GM21515 (cell line): ENCODE results near the gene EFCAB6.
"Not testable (repeated sequence)": the region's sequence is repeated elsewhere in the genome, so short reads cannot be mapped to it uniquely, and the experiment has no call there.

Experiments used
- ATAC-seq: cut with Tn5 transposase; IDR thresholded peaks from one replicate; pipeline ENCODE4 v1.9.1; 2021; ENCODE audit not compliant: unreplicated experiment

Gene EFCAB6

DNA sequence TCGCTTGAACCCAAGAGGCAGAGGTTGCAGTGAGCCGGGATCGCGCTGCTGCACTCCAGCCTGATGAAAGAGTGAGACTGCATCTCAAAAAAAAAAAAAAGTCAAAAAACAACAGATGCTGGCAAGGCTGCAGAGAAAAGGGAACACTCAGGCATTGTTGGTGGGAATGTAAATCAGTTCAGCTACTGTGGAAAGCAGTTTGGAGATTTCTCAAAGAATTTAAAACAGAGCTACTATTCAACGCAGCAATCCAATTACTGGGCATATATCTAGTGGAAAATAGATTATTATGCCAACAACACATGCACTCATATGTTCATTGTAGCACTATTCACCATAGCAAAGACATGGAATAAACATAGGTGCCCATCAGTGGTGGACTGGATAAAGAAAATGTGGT is 89.7 kb downstream of the EFCAB6 start:
- ATAC-seq: no peak

DNA sequence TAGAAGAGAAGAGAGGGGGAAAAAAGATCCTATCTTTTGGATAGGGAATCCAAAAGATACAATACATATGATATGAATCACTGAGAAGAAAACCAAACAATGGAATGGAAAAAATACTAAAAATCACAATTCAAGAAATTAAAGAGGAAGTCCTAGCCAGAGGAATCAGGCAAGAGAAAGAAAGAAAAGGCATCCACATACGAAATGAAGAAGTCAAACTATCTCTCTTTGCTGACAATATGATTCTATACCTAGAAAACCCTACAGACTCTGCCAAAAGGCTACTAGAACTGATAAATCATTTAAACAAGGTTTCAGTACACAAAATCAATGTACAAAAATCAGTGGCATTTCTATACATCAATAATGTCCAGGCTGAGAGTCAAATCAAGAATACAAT is 91.4 kb downstream of the EFCAB6 start:
- ATAC-seq: no peak

DNA sequence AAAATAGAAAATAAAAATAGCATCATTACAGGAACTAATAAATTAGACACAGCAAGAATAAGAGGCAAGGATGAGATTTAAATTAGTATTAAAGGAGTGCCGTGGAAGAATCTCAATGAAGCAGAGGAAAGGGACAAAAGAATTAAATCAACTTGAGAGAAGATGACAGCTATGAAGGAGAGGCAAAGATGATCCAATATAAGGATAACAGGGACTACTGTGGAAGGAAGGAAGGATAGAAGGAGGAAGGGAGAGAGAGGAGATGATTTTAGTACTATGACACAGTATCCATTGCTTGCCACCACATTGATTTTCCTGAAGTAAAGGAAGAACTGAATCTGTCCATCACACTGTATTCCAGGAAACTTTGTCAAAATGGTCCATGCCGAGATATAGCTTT is 98.0 kb downstream of the EFCAB6 start:
- ATAC-seq: no peak

DNA sequence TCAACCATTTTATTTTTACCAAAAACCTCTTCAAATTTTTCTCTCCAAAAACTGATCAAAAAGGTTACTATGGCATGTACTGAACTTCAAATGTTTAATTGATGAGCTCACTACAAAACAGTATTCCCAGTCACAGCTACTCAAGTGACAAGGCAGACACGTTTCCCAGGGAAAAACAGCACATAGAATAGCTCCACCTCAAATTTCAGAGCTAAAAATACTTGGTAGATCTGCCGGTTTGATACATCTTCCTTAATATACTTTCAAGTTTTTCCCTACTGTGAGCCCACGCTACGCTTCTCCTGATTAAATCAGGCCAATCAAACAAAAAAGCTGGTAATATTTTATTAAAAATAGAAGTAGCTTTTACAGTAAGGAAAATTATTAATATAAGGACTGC is 100.4 kb downstream of the EFCAB6 start:
- no peak for ATAC-seq

DNA sequence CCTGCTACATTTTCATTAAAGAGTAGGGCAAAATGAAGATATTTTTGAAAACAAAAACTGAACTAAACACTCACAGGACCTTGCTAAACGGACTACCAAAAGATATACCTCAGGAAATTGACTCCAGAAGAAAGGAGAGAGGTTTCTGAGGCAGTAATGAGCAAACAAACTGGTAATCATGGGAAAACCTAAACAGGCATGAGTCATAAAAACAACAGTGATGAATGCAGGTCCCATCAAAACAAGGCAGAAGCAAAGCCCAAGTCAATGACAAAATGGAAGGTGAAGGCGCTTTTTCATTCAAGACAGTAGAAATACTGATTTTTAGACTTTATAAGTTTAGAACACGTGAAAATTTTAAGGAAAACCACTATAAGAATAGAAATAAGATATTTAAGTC is 104.5 kb downstream of the EFCAB6 start:
- ATAC-seq: no peak

DNA sequence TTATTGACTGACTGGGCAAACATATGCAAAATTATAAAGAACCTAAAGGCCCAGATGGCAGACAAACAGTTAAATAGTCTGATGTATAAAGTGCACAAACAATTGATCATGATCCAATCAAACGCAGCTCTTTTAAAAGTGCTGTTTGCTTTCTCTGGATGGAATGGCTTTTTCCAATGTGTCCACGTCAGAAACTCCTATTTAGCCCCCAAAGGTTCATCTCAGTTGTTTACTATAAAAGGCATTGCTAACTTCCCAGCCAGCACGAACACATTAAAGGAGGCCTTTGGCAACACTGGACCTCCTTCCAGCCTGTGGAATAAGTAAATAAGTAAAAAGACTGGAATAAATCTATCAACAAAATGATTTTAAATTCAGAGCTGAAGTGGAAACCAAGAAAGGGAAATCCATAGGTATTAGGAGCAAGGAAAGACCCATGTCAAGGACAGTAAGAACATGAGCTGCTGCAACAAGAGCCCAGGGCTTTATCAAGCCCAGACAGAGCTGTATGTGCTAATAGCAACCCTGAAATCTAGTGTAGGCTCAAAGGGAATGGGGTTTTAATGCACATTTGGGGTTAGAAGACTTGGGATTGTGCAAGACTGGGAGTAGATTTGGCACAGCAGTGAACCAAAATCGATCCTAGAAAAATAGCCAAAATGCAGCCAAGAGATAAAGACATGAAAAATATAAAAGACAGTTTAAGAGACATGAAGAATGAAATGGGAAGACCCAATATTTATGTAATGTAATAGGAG is 105.4 kb downstream of the EFCAB6 start:
- ATAC-seq: no peak

DNA sequence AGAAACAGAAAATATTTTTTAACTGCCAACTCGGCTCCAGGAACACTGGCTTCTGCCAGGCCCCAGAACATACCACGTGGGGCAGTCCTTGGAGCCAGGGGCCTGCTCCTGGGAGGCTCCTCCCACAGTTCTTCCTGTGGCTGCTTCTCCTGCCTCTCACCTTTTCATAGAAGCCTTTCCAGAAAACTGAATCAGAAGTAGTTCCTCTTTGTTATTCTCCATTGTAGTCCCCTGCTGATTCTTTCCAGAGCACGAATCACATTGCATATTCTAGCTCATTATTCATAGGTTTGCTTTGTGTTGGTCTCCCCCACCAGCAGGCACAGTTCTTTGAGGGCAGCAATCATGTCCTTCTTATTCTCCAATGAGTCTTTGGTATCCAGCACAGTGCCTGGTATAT is 106.0 kb downstream of the EFCAB6 start:
- no peak for ATAC-seq

DNA sequence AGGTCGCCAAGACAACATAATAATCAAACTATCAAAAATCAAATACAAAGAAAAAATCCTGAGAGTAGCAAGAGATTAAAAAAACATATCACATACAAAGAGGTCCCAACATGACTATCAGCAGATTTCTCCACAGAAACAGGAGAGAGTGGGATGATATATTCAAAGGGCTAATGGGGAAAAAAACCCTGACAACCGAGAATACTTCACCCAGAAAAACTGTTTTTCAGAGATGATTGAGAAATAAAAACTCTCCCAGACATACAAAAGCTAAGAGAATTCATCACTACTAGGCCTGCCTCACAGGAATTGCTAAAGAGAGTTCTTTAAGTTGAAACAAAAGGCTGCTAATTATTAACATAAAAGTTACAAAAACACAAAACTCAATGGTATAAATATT is 108.1 kb downstream of the EFCAB6 start:
- no peak for ATAC-seq

DNA sequence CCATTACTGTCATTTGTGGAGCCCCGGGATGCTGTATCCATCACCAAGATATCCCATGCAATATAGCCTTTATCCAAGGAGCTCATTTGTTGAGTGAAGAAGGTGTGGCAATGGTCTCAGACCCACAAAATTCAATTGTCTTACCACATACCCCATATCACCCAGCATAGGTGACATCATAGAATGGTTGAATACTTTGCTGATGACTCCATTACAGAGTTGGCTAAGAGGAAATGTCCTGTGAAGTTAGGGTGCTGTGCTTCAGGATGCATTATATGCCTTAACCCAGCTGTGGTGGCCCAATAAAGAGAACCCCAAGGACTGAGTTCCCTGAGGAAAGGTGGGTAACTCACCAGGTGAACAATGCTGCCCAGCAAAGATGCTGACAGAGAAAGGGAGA is 113.7 kb downstream of the EFCAB6 start:
- no peak for ATAC-seq

DNA sequence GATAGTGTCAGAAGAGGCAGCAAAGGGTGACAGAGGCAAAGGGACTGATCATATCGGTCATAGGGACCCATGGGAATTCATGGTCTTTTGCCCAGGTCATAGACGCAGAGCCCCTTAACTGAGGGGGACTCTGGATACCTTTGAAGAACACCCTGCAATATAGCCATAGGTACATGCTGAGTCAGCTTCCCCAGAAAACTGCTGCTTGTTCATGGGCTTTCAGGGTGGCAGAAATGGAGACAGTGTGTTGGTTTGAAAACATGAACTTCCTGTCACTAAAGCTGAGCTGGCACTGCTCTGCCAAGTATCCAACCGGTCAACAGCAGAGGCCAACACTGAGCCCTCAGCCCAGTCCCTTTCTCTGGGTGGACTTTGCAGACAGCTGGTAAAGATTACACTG is 114.2 kb downstream of the EFCAB6 start:
- no peak for ATAC-seq

DNA sequence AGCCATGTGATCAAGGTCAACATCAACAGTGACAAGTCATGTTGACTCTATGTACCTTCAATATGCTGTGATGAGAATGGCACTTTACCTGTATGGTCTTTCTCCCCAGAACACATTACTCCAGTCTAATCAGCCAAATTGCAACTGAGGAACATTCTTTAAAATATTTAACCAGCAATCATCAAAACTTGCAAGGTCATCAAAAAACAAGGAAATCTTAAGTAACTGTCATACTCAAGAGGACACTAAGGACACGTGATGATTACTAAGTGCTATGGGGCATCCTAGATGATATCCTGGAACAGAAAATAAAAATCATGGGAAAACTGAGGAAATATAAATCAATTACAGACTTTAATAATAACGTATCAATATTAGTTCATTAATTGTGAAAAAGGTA is 118.9 kb downstream of the EFCAB6 start:
- ATAC-seq: no peak

DNA sequence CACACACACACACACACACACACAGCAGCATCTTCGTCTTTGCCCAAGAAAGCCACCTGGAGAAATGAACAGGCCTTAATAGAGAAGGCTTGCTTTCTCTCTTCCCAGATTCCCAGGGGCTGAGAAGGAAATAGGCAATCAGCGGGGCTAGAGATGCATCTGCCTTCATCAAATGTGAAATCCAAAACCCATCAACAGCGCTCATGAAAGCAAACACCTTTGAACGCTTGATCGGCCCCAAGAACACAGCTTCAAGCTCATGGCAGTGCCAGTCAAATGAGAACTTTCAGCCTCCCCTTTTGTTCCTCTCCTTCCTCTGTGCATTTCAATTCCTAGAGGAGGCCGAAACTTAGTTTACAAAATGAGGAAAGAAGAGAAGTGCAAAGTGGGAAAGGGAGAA is 122.7 kb downstream of the EFCAB6 start:
- ATAC-seq: no peak

DNA sequence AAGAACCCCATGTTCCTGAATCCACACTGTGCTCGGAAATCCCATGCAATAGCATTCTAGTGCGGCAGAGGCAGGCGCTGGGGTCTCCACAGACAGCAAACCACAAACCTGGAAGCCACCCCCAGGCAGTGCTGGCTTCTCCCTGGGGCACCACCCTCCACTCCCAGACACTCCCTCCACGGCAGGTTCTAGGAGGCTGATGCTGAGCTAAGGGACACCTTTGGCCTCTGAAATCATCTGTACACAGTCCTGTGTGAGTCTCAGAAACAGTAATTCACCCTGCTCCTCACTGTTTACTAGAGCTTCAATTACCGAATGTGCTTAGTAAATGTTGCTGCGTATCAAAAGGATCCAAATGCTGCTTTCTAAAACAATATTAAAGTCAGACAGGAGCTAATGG is 129.3 kb downstream of the EFCAB6 start:
- ATAC-seq: no peak

DNA sequence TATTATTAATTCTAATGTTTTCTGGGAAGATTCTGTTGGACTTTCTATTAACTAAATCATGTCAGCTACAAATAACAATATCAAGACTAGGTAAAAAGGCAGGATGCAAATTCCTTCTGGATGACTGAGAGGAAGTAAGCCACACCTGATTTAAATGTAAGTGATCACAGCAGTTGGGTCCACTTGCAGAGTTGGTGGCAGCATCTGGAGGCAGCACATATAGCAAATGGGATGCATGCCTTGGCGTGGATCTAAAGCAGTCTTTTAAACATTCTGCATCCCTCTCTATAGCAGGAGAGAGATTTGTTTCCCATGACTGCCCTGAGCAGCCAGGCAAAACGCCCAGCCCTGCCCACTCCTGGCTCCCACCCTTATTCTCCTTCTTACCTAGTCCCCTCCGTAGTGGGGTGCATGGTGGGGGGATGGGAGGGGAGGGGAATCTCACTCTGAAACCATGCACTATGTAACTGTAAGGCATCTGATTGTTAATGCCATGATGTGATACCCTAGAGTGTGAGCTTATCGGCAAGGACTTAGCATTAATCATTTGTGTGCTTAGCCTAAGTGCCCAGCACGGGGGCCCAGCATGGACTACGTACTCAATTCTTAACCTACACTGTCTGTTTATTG is 130.3 kb downstream of the EFCAB6 start:
- ATAC-seq: no peak

DNA sequence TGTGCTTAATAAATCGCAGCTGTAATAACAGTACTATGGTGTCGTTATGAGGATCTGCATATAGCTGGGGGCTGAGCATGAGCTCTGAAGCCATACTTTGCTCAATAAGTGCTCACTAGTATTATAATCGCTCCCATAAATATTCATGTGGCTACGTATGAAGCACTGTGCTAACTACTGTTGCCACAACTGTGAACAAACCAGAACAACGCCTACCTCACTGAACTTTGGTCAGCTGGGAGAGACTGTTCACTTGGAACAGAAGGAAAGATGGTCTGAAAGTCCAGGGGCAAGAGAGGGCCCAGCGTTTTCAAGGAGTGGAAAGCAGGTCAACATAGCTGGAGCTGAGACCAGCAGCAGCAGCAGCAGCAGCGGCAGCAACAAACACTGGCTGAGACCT is 141.6 kb downstream of the EFCAB6 start:
- no peak for ATAC-seq

DNA sequence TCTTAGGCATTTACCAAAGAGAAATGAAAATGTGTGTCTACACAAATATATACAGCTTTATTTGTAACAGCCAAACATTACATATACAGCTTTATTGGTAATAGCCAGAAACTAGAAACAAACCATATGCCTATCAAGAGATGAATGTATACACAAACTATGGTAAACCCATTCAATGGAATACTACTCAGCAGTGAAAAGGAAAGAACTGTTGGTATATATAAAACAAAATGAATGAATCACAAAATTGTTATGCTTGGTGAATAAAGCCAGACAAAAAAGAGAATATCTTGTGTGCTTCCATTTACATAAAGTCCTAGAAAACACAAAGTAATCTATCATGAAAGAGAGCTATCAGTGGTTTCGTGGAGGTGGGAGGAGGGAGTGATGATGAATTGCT is 142.9 kb downstream of the EFCAB6 start:
- ATAC-seq: no peak

DNA sequence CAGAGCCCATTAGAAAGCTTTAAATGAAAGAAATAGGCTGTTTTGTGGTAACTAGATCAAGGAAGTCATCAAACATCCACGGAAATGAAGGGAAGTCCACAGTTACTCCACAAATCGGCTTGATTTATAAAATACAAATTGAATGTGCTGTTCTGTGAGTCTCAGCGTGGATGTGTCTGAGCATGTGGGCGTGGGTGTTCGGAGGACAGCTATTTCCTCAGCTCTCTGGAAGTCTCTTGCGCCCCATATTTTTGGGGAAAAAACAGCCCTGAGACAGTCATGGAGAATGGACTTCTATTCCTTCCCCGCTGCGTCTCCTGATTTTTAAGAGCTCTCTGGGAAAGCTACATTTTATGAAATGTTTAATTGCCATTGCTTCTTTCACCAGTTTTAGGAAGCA is 144.4 kb downstream of the EFCAB6 start:
- no peak for ATAC-seq

DNA sequence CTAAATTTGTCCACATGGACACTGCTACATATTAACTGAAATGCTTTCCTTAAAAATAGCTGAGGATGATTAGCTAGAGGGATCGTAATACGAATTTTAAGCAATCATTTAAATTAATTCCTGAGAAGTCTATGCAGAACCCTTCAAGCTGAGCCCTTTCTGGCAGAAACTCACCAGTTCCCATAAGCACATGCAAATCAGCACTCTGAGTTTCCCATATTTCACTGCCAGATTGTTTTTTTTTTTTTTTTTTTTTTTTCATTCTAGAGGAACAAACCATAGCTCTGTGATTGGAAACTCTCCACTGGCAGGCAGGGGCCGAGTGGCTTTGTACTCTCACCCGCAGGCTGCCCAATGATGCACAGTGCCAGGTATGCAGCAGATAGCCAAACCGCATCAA is 145.6 kb downstream of the EFCAB6 start:
- ATAC-seq: no peak

DNA sequence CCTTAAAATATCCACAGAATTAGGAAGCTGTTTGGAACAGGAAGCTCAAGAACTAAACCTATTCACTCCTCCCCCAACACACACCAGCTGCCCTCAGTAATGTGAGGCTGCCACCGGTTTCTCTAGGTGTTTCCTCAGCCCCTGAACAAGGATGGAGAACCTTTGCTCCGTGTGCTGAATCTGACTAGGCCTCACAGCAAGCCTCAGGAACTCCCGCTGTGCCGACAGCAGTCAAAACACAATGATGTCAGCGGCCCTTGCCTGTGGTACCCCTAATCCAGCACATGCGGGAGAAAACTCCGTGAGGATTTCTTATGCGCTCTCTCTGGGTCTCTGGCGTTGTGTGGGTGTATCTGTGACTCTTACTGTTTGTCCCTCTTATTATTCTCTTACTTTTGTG is 153.3 kb downstream of the EFCAB6 start:
- no peak for ATAC-seq

DNA sequence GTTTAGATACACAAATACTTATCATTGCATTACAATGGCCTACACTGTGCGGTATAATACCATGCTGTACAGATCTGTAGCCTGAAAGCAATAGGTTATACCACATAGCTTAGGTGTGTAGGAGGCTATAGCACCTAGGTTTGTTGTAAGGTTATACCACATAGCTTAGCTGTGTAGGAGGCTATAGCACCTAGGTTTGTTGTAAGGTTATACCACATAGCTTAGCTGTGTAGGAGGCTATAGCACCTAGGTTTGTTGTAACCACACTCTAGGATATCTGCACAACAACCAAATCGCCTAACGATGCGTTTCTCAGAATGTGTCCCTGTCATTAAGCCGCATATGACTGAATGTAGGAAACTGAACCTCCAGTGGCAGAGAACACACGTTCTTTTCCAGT is 155.5 kb downstream of the EFCAB6 start:
- ATAC-seq: not testable (repeated sequence)

DNA sequence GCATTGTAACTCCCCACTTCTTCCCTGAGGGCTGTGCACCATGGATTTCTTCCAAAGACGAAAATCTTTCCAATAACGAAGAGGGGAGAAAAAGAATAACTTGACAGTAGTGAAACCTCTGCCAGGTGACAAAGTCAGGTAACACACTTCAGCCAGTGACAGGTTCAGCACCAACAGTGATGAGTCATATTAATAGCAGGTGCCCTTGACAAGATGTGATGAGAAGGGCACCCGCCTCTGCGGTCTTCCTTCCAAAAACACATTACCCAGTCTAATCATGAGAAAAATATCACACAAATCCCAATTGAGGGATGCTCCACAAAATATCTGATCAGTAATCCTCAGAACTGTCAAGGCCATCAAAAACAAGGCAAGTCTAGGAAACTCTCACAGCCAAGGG is 157.8 kb downstream of the EFCAB6 start:
- no peak for ATAC-seq

DNA sequence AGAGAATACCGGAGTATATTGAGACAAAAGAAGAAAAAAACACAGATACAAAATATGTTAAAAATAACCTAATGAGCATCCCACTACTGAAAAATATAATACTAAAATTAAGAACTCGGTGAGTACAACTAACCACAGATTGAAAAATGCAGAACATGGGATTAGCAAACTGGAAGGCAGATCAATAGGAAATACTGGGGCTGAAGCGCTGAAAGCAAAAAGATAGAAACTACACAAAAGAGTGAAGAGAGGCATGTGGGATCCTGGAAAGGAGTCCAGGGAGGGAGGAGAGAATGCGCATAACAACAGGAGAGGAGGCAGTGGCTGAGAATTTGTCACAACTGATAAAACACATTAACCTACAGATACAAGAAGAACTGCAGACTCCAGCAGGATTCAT is 159.3 kb downstream of the EFCAB6 start:
- no peak for ATAC-seq

DNA sequence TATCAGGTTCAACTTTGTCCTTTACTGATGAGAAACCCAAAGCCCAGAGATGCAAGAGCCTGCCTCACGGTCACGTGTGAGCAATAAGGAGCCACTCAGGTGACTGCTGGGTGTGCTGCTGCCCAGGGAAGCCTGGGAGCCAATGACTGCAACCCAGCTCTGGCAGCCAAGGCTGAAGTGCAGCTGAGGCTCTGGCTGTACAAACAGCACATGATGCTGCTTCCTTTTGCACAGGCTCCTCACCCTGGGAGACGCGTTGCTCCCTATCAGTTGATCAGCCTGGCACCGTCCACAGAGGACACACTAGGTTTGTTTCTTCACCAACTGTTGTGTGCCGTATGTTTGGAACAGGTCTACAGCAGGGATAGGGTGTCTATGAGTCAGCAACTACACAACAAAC is 168.7 kb downstream of the EFCAB6 start:
- no peak for ATAC-seq
